ENCODE measurements around the gene TMEM101. TPM values are rescaled to one million over a fixed set of nuclear protein-coding genes. Genes with fewer than 3 reads are reported as not detected.
"Not testable (repeated sequence)": the region's sequence is repeated elsewhere in the genome, so short reads cannot be mapped to it uniquely, and the experiment has no call there.

Gene TMEM101
- total RNA-seq, 1 donor from 2014 or later, result 22.6 TPM

DNA sequence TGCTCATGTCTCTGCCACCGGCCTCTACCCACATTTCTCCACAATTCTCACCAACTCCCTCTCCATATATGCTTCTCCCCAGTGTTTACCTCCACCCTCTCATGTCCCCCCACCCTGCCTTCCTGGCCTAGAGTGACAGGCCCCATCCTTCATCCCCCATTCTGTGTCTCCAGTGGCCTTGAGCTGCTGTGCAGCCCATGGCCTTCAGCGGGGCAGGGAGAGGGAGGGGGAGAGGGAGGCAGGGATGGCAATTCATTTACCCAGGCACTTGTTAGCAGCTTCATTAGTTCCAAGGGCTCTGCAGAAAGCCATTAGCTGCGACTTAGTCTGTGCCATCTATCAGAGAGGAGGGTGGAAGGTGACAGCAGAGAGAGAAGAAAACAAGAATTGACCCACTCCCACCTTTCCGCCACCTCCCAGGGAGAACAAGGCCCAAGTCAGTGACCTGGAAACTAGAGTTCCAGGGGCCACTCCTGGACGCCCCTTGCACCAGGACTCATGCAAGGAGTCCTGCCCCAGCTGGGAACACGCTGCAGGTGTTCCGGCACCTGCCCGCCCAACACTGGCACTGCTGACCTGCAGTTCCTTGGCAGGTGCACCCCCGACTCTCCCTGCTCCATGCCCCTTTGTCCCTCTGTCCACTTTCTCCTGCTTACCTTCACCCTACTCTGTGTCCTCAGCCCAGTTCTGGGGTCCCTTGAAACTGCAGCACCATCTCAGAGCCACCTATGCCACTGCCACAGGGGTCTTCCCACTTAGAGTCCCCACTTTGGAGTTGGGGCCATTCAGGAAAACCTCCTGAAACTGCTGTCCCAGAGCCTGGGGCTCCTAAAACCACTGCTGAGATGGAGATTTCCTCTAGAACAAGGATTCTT is 37.6 kb downstream of the TMEM101 start:
- DNase-seq, result no peak
- Mint-ChIP-seq H3K9me3 (ENCODE audit: unreplicated experiment) (peaks cover 3% of the 10 kb centered on the region), H3K36me3 (ENCODE audit: unreplicated experiment) (no peaks in the 10 kb centered on the region), H3K4me3 (ENCODE audit: unreplicated experiment) (no peak overlapping the region), H3K27ac (ENCODE audit: unreplicated experiment) (no peak overlapping the region), H3K27me3 (ENCODE audit: unreplicated experiment) (no peaks in the 10 kb centered on the region), H3K4me1 (ENCODE audit: low read depth, unreplicated experiment) (no peaks in the 10 kb centered on the region)
- TF ChIP-seq, protein P1, sequence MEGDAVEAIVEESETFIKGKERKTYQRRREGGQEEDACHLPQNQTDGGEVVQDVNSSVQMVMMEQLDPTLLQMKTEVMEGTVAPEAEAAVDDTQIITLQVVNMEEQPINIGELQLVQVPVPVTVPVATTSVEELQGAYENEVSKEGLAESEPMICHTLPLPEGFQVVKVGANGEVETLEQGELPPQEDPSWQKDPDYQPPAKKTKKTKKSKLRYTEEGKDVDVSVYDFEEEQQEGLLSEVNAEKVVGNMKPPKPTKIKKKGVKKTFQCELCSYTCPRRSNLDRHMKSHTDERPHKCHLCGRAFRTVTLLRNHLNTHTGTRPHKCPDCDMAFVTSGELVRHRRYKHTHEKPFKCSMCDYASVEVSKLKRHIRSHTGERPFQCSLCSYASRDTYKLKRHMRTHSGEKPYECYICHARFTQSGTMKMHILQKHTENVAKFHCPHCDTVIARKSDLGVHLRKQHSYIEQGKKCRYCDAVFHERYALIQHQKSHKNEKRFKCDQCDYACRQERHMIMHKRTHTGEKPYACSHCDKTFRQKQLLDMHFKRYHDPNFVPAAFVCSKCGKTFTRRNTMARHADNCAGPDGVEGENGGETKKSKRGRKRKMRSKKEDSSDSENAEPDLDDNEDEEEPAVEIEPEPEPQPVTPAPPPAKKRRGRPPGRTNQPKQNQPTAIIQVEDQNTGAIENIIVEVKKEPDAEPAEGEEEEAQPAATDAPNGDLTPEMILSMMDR (IDR thresholded peaks at IDR 0.05; ENCODE audit: partially characterized antibody, unreplicated experiment), result no peak

DNA sequence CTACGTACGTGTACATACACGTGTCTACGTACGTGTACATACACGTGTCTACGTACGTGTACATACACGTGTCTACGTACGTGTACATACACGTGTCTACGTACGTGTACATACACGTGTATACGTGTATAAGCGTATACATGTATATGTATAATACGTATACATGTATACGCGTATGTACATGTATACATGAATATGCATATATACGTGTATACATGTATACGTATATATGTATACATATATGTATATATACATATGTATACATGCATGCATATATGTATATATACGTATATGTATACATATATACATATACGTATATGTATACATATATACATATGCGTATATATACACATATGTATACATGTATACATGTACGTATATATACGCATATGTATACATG is 38.9 kb downstream of the TMEM101 start:
- H3K27me3 Mint-ChIP-seq (ENCODE audit: unreplicated experiment), result no peaks in the 10 kb centered on the region
- no peaks in the 10 kb centered on the region for H3K36me3 Mint-ChIP-seq (ENCODE audit: unreplicated experiment)
- H3K9me3 Mint-ChIP-seq (ENCODE audit: unreplicated experiment), result peaks cover 3% of the 10 kb centered on the region
- TF ChIP-seq, protein P1 (IDR thresholded peaks at IDR 0.05; ENCODE audit: partially characterized antibody, unreplicated experiment), result no peak
- no peak overlapping the region for H3K4me3 Mint-ChIP-seq (ENCODE audit: unreplicated experiment)
- no peaks in the 10 kb centered on the region for H3K4me1 Mint-ChIP-seq (ENCODE audit: low read depth, unreplicated experiment)
- no peak overlapping the region for H3K27ac Mint-ChIP-seq (ENCODE audit: unreplicated experiment)
- no peak for DNase-seq

DNA sequence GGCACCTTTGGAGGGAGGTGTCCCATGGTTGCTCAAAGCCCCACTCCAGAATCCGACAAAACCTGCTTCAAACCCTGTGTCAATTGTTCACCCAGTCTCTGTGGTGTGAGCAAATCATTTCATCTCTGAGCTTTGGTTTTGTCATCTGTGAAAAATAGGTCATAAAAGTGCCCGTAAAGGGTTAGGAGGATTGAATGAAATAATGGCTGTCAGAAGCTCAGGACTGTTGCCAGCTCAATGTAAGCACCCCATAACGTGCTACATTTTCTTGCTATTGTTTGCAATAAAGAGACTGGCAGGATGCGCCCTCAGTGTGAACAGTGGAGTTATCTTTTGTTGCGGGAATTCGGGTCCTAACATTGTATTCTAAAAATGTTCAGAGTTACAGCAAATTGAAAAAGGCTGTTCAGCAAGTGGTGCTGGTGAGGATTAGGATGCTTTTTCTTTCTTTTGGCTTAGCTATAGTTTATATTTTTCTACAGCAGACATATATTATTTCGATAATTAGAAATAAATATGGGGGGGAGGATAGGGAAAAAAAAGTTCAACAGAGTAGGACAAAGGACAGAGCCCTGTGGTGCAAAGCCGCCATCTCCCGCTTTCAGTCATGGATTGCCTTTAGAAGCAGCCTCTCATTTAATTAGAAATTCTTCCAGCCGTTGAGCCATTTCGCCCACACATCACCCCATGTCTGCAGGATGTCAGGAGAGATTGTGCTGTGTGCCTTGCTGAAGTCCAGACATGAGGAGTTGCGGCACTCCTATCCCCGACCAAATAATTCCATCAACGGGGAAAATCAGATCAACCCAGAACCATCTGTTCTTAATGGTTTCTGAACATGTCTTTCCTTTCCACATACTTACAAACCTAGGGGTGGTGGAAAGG is 40.1 kb downstream of the TMEM101 start:
- Mint-ChIP-seq H3K4me3 (ENCODE audit: unreplicated experiment) (no peak overlapping the region), H3K27me3 (ENCODE audit: unreplicated experiment) (no peaks in the 10 kb centered on the region), H3K36me3 (ENCODE audit: unreplicated experiment) (no peaks in the 10 kb centered on the region), H3K9me3 (ENCODE audit: unreplicated experiment) (peaks cover 2% of the 10 kb centered on the region), H3K27ac (ENCODE audit: unreplicated experiment) (no peak overlapping the region), H3K4me1 (ENCODE audit: low read depth, unreplicated experiment) (no peaks in the 10 kb centered on the region)
- TF ChIP-seq, protein P1 (IDR thresholded peaks at IDR 0.05; ENCODE audit: partially characterized antibody, unreplicated experiment), result no peak
- no peak for DNase-seq

DNA sequence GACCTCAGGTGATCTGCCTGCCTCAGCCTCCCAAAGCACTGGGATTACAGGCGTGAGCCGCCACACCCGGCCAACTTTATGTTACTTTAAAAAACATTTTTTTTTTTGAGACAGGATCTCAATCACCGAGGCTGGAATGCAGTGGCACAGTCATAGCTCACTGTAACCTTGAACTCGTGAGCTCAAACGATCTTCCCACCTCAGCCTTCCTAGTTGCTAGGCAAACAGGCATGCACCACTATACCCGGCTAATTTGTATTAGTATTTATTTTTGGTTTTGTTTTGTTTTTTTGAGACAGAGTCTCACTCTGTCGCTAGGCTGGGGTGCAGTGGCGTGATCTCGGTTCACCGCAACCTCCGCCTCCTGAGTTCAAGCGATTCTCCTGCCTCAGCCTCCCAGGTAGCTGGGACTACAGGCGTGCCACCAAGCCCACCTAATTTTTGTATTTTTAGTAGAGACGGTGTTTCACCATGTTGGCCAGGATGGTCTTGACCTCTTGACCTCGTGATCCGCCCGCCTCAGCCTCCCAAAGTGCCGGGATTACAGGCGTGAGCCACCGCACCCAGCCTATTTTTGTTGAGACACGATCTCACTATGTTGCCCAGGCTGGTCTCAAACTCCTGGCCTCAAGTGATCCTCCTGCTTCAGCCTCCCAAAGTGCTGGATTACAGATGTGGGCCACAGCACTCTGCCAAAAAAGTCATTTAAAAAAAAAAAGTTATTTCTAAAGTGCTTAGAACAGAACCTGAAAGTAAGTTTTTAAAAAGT is 42.1 kb downstream of the TMEM101 start:
- not testable (repeated sequence) for DNase-seq; H3K27ac Mint-ChIP-seq (ENCODE audit: unreplicated experiment); H3K9me3 Mint-ChIP-seq (ENCODE audit: unreplicated experiment); H3K4me1 Mint-ChIP-seq (ENCODE audit: low read depth, unreplicated experiment); H3K27me3 Mint-ChIP-seq (ENCODE audit: unreplicated experiment); H3K4me3 Mint-ChIP-seq (ENCODE audit: unreplicated experiment); H3K36me3 Mint-ChIP-seq (ENCODE audit: unreplicated experiment)

DNA sequence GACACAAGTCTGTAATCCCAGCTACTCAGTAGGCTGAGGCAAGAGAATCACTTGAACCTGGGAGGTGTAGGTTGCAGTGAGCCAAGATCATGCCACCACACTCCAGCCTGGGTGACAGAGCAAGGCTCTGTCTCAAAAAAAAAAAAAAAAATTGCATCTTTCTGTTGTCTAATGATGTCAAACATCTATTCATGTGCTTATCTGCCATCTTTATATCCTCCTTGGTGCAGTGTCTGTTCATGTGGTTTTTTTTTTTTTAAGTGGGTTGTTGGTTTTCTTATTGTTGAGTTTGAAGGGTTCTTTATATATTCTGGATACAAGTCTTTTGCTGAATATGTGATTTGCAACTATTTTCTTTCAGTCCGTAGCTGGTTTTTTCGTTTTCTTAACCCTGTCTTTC is 43.3 kb downstream of the TMEM101 start:
- H3K27me3 Mint-ChIP-seq (ENCODE audit: unreplicated experiment); H3K36me3 Mint-ChIP-seq (ENCODE audit: unreplicated experiment); H3K4me1 Mint-ChIP-seq (ENCODE audit: low read depth, unreplicated experiment); H3K27ac Mint-ChIP-seq (ENCODE audit: unreplicated experiment); H3K4me3 Mint-ChIP-seq (ENCODE audit: unreplicated experiment); H3K9me3 Mint-ChIP-seq (ENCODE audit: unreplicated experiment); DNase-seq: not testable (repeated sequence)
